WERI-Rb-1 (cell line): ENCODE measurements around the gene KIAA1671.

ENCODE experiments used
- DNase-seq: peaks from one replicate; pipeline ENCODE4 v3.0.0-alpha.2; 2020
- H3K27ac ChIP-seq: fragments of 250-450 bp; sonication (Bioruptor Pico); 2 replicates; pipeline ENCODE4 v1.5.1; 2020; ENCODE audit warnings: mild to moderate bottlenecking, moderate library complexity
- H3K27me3 ChIP-seq: fragments of 250-450 bp; sonication (Bioruptor Pico); 2 replicates; pipeline ENCODE4 v1.5.1; 2021; ENCODE audit warnings: mild to moderate bottlenecking, low read depth, moderate library complexity; ENCODE audit not compliant: insufficient read depth, severe bottlenecking
- H3K36me3 ChIP-seq: fragments of 250-450 bp; sonication (Bioruptor Pico); 2 replicates; pipeline ENCODE4 v1.5.1; 2020; ENCODE audit warnings: mild to moderate bottlenecking, moderate library complexity
- H3K4me3 ChIP-seq: 2 replicates; pipeline ENCODE4 v1.5.1; 2011; ENCODE audit warnings: low read depth, mild to moderate bottlenecking, control low read depth, low read length
- H3K9me3 ChIP-seq: fragments of 250-450 bp; sonication (Bioruptor Pico); 2 replicates; pipeline ENCODE4 v1.5.1; 2021; ENCODE audit warnings: mild to moderate bottlenecking, moderate library complexity; ENCODE audit not compliant: severe bottlenecking
- CTCF ChIP-seq: IDR thresholded peaks from 2 replicates; pipeline ENCODE4 v1.5.1; 2011; ENCODE audit warnings: low read depth, mild to moderate bottlenecking, control low read depth, inconsistent platforms, low read length

The KIAA1671 gene

DNA sequence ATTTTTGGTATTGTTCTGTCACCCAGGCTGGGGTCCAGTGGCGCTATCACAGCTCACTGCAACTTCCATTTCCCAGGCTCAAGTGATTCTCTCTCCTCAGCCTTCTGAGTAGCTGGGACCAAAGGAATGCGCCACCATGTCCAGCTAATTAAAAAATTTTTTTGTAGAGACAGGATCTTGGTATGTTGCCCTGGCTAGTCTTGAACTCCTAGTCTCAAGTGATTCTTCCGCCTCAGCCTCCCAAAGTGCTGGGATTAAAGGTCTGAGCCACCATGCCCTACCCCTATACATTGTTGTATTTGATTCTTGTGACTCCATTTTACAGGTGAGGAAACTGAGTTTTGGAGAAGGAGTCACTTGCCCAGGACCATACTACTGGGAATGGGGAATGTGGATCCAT, 11.9 kb downstream of the KIAA1671 start:
- Histone ChIP-seq H3K4me3 (no peak overlapping the region), H3K27ac (no peak overlapping the region), H3K36me3 (no peaks in the 10 kb centered on the region; the same call in 1 of the 2 replicates), H3K27me3 (no peaks in the 10 kb centered on the region), H3K9me3 (no peaks in the 10 kb centered on the region)
- DNase-seq: no peak
- TF ChIP-seq CTCF: no peak

DNA sequence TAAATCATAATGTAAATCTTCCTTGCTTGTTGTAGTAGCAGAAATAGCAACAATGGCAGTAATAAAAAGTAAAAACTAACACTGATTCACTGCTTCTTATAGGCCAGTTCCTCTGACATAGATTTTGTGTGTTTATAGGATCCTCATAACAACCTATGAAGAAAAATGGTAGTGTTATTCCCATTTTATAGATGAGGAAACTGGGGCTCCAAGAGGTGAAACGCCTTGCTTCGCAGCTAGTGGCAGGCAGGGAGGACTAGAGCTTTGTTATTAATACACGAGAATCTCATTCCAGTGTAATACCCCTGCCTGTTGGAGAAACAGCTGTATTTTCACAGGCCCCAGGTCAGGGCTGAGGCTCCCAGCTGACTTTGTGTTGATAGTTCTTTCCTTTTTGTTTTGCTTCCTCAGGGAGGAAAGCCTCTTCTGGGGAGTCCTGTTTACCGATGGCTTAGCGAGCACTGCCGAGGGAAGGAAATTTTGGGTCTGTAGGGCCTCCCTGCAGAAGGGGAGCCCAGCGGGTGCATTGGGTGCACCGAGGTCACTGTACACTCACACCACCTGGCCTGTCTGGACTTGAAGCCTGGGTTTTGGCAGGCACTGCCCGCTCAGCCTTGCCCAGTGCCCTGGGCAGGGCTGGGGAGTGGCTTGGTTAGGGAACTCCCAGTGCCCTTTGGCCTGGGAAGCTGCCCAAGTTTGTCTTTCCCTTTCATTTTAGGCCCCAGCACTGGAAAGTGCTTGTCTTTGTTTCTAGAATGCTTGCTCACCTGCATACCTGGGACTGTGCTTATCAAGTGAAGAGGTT, 13.5 kb downstream of the KIAA1671 start:
- Histone ChIP-seq H3K36me3 (no peaks in the 10 kb centered on the region; the same call in 1 of the 2 replicates), H3K27ac (no peak overlapping the region), H3K27me3 (no peaks in the 10 kb centered on the region), H3K4me3 (no peak overlapping the region), H3K9me3 (no peaks in the 10 kb centered on the region)
- TF ChIP-seq CTCF: no peak
- DNase-seq: no peak

- no peak overlapping the region for H3K4me3 ChIP-seq
Observed at GRCh38 chr22:24968066-24968561, 15.6 kb downstream of the KIAA1671 start.

DNA sequence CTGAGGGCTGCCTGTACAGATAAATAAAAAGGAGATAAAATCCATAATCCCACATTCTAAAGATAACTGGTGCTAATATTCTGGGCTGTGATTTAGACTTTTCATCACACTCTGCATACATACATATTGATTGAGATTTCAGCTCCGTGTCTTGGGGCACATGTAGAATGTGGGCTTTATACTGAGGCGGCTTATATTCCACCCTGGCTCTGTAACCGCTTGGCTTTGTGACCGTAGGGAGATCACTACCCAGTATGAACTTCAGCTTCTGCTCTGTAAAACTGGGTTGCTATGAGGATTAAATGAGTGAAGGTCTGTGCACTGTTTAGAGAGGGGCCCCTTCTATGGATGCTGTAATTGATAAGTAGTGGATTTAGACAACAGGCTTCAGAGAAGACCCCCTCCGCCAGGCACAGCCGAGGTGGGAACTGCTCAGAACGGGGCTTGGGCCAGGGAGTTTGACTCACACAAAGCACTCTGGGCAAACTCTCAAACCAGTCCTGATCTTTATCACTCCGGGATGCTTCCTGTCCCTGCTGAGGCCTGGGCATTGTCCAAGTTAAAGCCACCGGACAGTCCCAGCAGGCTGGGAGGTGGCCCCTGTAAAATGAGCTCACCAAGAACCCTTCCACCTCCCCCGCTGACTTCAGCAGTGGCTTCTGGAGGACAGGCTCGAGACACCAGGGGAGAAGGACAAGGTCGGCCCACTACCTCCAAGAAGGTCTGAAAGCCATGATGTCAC, 17.2 kb downstream of the KIAA1671 start:
- no peak for TF ChIP-seq CTCF
- no peak overlapping the region for H3K27ac ChIP-seq
- H3K27me3 ChIP-seq: no peaks in the 10 kb centered on the region
- no peaks in the 10 kb centered on the region for H3K9me3 ChIP-seq
- H3K36me3 ChIP-seq: no peaks in the 10 kb centered on the region
- no peak overlapping the region for H3K4me3 ChIP-seq
- no peak for DNase-seq

More at GRCh38 chr22:24968066-24968561, 15.6 kb downstream of the KIAA1671 start:
- DNase-seq: no peak
- Histone ChIP-seq H3K27ac (no peak overlapping the region), H3K27me3 (no peaks in the 10 kb centered on the region), H3K36me3 (no peaks in the 10 kb centered on the region; the same call in 1 of the 2 replicates), H3K9me3 (no peaks in the 10 kb centered on the region)
- no peak for TF ChIP-seq CTCF

DNA sequence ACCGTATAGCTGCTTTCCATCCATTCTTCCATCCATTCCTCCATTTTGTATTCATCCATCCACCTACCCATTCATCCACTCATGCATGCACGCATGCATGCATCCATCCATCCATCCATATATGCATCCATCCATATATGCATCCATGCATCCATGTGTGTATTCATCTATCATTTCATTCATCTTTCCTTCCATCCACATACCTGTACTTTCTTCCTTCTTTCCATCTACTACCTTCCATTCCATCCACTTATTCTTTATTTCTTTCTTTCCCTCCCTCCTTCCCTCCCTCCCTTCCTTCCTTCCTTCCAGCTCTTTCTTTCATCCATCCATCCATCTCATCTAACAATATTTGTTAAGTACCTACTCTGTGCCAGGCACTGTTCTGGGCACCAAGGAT, 19.9 kb downstream of the KIAA1671 start:
- no peaks in the 10 kb centered on the region for H3K36me3 ChIP-seq
- no peak for TF ChIP-seq CTCF
- no peaks in the 10 kb centered on the region for H3K27me3 ChIP-seq
- no peak overlapping the region for H3K27ac ChIP-seq
- no peaks in the 10 kb centered on the region for H3K9me3 ChIP-seq
- DNase-seq: no peak
- no peak overlapping the region for H3K4me3 ChIP-seq
